B cell (primary cell): Measurements from ENCODE around the gene SERPINI1. TPM values are rescaled to one million over a fixed set of nuclear protein-coding genes. Genes with fewer than 3 reads are reported as not detected.

Experiments used
- ATAC-seq: fragments of 200-7000 bp; cut with Tn5 transposase; one replicate; pipeline ENCODE4 v1.10.0; 2021; ENCODE audit warnings: low read depth, mild to moderate bottlenecking, moderate number of reproducible peaks, moderate library complexity
- CTCF ChIA-PET: fragments of 350-600 bp; sonication (Branson Sonifier 250); formaldehyde crosslinking; loops from one replicate; lab custom pipeline; 2021; ENCODE audit warnings: antibody characterized with exemption, inconsistent platforms; lab: Charles Lee
- POLR2A ChIA-PET: fragments of 350-600 bp; sonication (Branson Sonifier 250); formaldehyde crosslinking; loops from one replicate; lab custom pipeline; 2021; ENCODE audit warnings: antibody characterized with exemption; lab: Charles Lee
- DNase-seq: peaks from one replicate; pipeline ENCODE4 v3.0.0; 2013
- H2AFZ ChIP-seq: 2 replicates; pipeline ENCODE4 v1.6.1; 2012; ENCODE audit warnings: mild to moderate bottlenecking, low read depth, low read length; ENCODE audit not compliant: insufficient read depth, poor library complexity, severe bottlenecking
- H3K27ac ChIP-seq, 2 donors: 1 replicate in 1 of 2; 2 replicates in 1 of 2; pipeline ENCODE4 v1.5.1; 2012 to 2013; ENCODE audit warnings: low read length in 2 of 2, mild to moderate bottlenecking in 2 of 2, moderate library complexity in 1 of 2
- H3K27me3 ChIP-seq, 4 experiments: fragments of 200-600 bp in 1 of 4; sonication (generic) in 1 of 4; replicated peaks in 1 of 4; 1 replicate in 2 of 4; 2 replicates in 2 of 4; pipeline versions ENCODE4 v1.6.1 to v1.7.0; 2013 to 2016; ENCODE audit warnings: low read length in 3 of 4, mild to moderate bottlenecking in 2 of 4, mixed read lengths in 1 of 4, moderate library complexity in 1 of 4; ENCODE audit not compliant: insufficient read depth in 4 of 4, control insufficient read depth in 3 of 4; ENCODE audit errors: control extremely low read depth in 1 of 4
- H3K36me3 ChIP-seq, 2 experiments: replicated peaks in 1 of 2; 1 replicate in 1 of 2; 2 replicates in 1 of 2; pipeline versions ENCODE4 v1.6.1 to v1.7.1; 2013; ENCODE audit warnings: low read length in 1 of 2; ENCODE audit not compliant: insufficient read depth in 2 of 2, control insufficient read depth in 1 of 2; ENCODE audit errors: control extremely low read depth in 1 of 2, extremely low read depth in 1 of 2
- H3K4me1 ChIP-seq, 2 donors: fragments of 200-600 bp in 1 of 2; sonication (generic) in 1 of 2; 1 replicate in 1 of 2; 2 replicates in 1 of 2; pipeline versions ENCODE4 v1.5.1 to v1.6.1; 2013 to 2017; ENCODE audit warnings: low read length in 2 of 2; ENCODE audit not compliant: control insufficient read depth in 2 of 2, insufficient read depth in 2 of 2
- H3K4me2 ChIP-seq: replicated peaks from 2 replicates; pipeline ENCODE3; 2012; ENCODE audit warnings: mild to moderate bottlenecking, low read depth, low read length; ENCODE audit not compliant: poor library complexity, severe bottlenecking
- H3K4me3 ChIP-seq, 5 experiments: fragments of 200-600 bp in 1 of 5; sonication (generic) in 1 of 5; 1 replicate in 3 of 5; 2 replicates in 2 of 5; pipeline versions ENCODE4 v1.5.1 to v1.7.0; 2011 to 2016; ENCODE audit warnings: low read length in 4 of 5, mild to moderate bottlenecking in 4 of 5, low read depth in 2 of 5, control low read depth in 1 of 5, moderate library complexity in 1 of 5; ENCODE audit not compliant: insufficient read depth in 1 of 5; ENCODE audit errors: control extremely low read depth in 1 of 5, extremely low read depth in 1 of 5
- H3K79me2 ChIP-seq: fragments of 200-600 bp; sonication (generic); one replicate; pipeline ENCODE4 v1.6.0; 2016; ENCODE audit warnings: low read length; ENCODE audit not compliant: control insufficient read depth, insufficient read depth
- H3K9ac ChIP-seq: fragments of 200-600 bp; sonication (generic); 2 replicates; pipeline ENCODE4 v1.6.1; 2017; ENCODE audit warnings: mild to moderate bottlenecking, low read length, moderate library complexity
- H3K9me3 ChIP-seq, 3 donors: one replicate each; pipeline versions ENCODE4 v1.6.1 to v1.7.1; 2013; ENCODE audit warnings: low read length in 2 of 3; ENCODE audit not compliant: control insufficient read depth in 2 of 3, insufficient read depth in 1 of 3; ENCODE audit errors: control extremely low read depth in 1 of 3
- H4K20me1 ChIP-seq: 2 replicates; pipeline ENCODE4 v1.6.0; 2012; ENCODE audit warnings: mild to moderate bottlenecking, low read length; ENCODE audit not compliant: insufficient read depth, control insufficient read depth, poor library complexity, severe bottlenecking
- H3K27ac Mint-ChIP-seq: one replicate; pipeline ENCODE4 v1.8.0; 2021; ENCODE audit warnings: mixed read lengths
- H3K27me3 Mint-ChIP-seq: one replicate; pipeline ENCODE4 v1.8.0; 2021; ENCODE audit warnings: mixed read lengths
- H3K4me1 Mint-ChIP-seq: one replicate; pipeline ENCODE4 v1.8.0; 2021; ENCODE audit warnings: mixed read lengths
- H3K4me3 Mint-ChIP-seq: one replicate; pipeline ENCODE4 v1.8.0; 2021; ENCODE audit warnings: mixed read lengths
- H3K9me3 Mint-ChIP-seq: one replicate; pipeline ENCODE4 v1.8.0; 2022; ENCODE audit warnings: mixed read lengths; ENCODE audit not compliant: insufficient read depth
- CTCF ChIP-seq: fragments of 200-600 bp; IDR thresholded peaks from one replicate; pipeline ENCODE4 v1.8.0; 2022; ENCODE audit warnings: antibody characterized with exemption, mild to moderate bottlenecking
- EZH2 ChIP-seq: IDR thresholded peaks from 2 replicates; pipeline ENCODE4 v1.6.1; 2012; ENCODE audit warnings: borderline replicate concordance, low read depth, mild to moderate bottlenecking, moderate library complexity, low read length; ENCODE audit not compliant: insufficient read depth, poor library complexity, severe bottlenecking
- WGBS: methylation state at CpG from one replicate; pipeline ENCODE4 v1.1.5; 2013; ENCODE audit warnings: missing lambda C conversion rate; ENCODE audit not compliant: insufficient coverage; 5-methylcytosine and 5-hydroxymethylcytosine counted together
- intact Hi-C: fragments of 100-400 bp; cut with micrococcal nuclease; formaldehyde crosslinking; loops from one replicate; pipeline ENCODE4 v1.10.0; 2022
- polyA plus RNA-seq: library from polyadenylated mRNA; depleted of rRNA; stranded (reverse); fragments of >200 nt; gene quantifications from 2 replicates; pipeline ENCODE4 v1.2.3, GENCODE V29; 2012
- total RNA-seq, 2 donors: library from RNA; stranded (reverse); fragments of 120-200 nt in 1 of 2; gene quantifications; 1 replicate in 1 of 2; 2 replicates in 1 of 2; pipeline versions ENCODE4 v1.2.3 to v1.2.4, GENCODE V29; 2013 to 2022

Gene SERPINI1
- total and polyA plus RNA-seq, 2 donors (not counting 1 experiment from before 2014, with no cell fraction given), result 6.8 to 7.0 TPM

GRCh38 chr3:167843886-167844285, 108.4 kb downstream of the SERPINI1 start:
- Histone ChIP-seq H3K9ac (peak overlapping the region; percentile 23), H3K4me3 (peak overlapping the region in 2 of 5 experiments; percentile 22 to 26), H4K20me1 (no peaks in the 10 kb centered on the region), H3K79me2 (no peaks in the 10 kb centered on the region), H3K4me2 (peak overlapping the region; percentile 61), H3K4me1 (peaks cover 16 to 26% of the 10 kb centered on the region in 2 donors), H3K36me3 (no peaks in the 10 kb centered on the region), H3K27ac (peak overlapping the region; percentile 55 to 69), H3K27me3 (no peaks in the 10 kb centered on the region), H2AFZ (peak overlapping the region; percentile 67), H3K9me3 (peaks cover 0 to 3% (median 0%) of the 10 kb centered on the region in 3 donors)
- ChIA-PET POLR2A (no interaction called here), CTCF (interaction anchor here (1.3 to 1.8 kb wide), 2 partner anchors 18 to 38 kb away, joined by 4 to 7 read pairs; no protein-coding TSS in a partner anchor)
- H3K4me1 Mint-ChIP-seq, result peaks cover 28% of the 10 kb centered on the region
- H3K27me3 Mint-ChIP-seq, result no peaks in the 10 kb centered on the region
- peak overlapping the region; percentile 85 for H3K27ac Mint-ChIP-seq
- intact Hi-C loops, result loop anchor here (1.0 kb wide), 1 partner anchor 14 kb away; no protein-coding TSS in a partner anchor
- peak; percentile 59 for DNase-seq
- no CpG with 5 or more reads among the region's 2 CpGs for WGBS
- peak; percentile 77 for ATAC-seq
- TF ChIP-seq EZH2 (no peak), CTCF (no peak)
- H3K4me3 Mint-ChIP-seq, result peak overlapping the region; percentile 54
- peaks cover 3% of the 10 kb centered on the region for H3K9me3 Mint-ChIP-seq

DNA sequence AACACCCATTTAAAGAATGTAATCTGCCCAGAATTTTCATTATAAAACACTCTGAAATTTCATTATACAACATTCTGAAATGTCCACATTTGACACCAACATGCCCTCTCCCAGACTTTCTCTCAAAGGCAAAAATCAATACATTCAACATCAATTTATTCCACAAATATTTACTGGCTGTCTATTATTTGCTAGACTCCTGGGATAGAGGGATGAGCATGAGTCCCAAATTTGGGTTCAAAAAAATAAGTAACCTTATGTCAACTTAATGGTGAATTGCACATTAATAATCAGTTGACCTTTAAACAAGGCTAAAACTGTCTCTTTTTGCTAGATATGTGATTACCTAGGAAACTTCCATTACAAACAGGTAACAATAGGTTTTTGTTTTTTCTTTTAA, 109.0 kb downstream of the SERPINI1 start:
- CTCF ChIA-PET, result interaction anchor here (1.8 kb wide), 1 partner anchor 17 kb away, joined by 4 read pairs; no protein-coding TSS in a partner anchor
- no peak for ATAC-seq
- Mint-ChIP-seq H3K27ac (no peak overlapping the region), H3K4me1 (peaks cover 28% of the 10 kb centered on the region), H3K27me3 (no peaks in the 10 kb centered on the region), H3K9me3 (peaks cover 3% of the 10 kb centered on the region), H3K4me3 (no peak overlapping the region)
- Histone ChIP-seq H3K79me2 (no peaks in the 10 kb centered on the region), H3K9ac (no peak overlapping the region), H3K27ac (peak overlapping the region; percentile 29 to 69), H3K4me3 (no peak overlapping the region), H3K4me1 (peaks cover 16 to 26% of the 10 kb centered on the region in 2 donors), H3K9me3 (peaks cover 0 to 3% (median 0%) of the 10 kb centered on the region in 3 donors), H3K36me3 (no peaks in the 10 kb centered on the region), H3K4me2 (peak overlapping the region; percentile 61), H4K20me1 (no peaks in the 10 kb centered on the region), H3K27me3 (no peaks in the 10 kb centered on the region), H2AFZ (peak overlapping the region; percentile 41)
- no peak for DNase-seq
- TF ChIP-seq CTCF (no peak), EZH2 (no peak)
- POLR2A ChIA-PET, result no interaction called here
- intact Hi-C loops, result loop anchor here (1.0 kb wide), 1 partner anchor 14 kb away; no protein-coding TSS in a partner anchor
